Activated CD4-positive, CD25-positive, alpha-beta regulatory T cell treated with anti-CD3 and anti-CD28 coated beads, Interleukin-2, amount 50 U/mL, for 24 hours (primary cell): ENCODE results near the gene AKAP8.
"Not testable (repeated sequence)": the region's sequence is repeated elsewhere in the genome, so short reads cannot be mapped to it uniquely, and the experiment has no call there.

ENCODE experiments used
- ATAC-seq, 2 donors: fragments of 150-1000 bp; cut with Tn5 transposase; one replicate each; pipeline ENCODE4 v1.10.0; 2021; ENCODE audit warnings: mild to moderate bottlenecking in 1 of 2, moderate library complexity in 1 of 2

AKAP8 gene

DNA sequence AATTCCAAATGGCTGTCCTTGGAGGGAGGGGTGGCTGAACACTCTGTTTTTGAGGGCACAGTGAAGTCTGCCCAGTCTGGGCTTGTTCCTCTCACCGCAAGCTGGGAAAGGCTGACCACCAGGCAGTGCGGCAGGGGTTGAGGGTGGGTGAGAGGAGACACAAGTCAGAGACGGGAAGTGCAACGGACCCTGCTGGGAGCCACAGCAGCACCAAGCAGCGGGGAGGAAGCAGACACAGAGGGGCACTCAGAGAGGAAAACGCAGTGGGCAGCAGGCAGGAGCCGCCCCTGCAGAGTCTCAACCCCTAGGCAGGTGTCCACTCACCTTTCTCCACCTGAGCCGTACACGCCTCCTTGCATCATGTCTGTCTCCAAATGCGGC lies 23.6 kb upstream of the AKAP8 start:
- ATAC-seq = no peak

DNA sequence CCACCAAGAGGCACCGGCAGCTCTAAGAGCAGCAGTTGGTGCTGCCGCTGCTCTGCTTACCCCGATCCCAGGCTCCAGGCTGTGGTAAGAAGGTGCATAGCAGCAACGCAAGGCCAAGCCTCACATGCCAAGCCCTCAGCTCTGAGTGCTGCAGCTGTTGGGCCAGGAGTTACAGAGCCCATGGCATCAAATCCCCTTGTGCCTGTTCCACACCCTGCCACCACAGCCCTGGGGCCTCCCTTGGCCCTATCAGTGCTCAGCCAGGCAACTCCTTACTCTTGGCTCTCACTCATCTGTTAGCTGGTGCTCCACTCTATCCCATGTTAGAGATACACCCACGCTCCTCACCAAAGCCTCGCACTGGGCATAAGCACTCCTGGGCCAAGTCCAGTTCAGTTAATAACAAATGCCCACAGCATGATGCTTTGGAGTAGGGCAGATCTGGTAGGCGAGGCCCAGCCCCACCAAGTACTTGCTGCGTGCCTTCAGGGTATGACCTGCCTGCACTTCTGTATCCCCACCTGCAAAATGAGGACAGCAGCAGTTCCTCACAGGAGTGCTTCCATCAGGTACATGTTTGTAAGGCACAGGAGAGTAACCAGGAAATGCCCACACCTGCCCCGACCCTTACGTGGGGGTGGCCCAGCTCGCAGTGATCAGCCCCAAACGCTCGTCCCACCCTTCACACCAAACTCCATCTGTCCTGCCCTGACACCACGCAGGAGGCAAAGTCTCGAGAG lies 23.0 kb upstream of the AKAP8 start:
- ATAC-seq = no peak

DNA sequence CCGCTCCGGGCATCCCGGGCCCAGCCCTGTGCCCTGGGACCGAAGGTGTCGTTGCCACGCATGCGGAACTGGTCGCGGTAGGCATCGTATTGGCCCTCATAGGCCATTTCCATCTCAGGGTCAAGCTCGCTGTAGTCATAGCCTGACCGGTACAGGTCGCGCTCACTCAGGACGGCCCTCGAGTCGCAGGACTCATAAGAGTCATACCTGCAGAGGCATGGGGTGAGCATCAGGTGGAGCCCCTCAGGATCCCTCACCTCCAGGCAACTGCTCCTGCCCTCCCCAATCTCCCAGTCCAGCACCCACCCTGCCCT lies 21.8 kb upstream of the AKAP8 start:
- ATAC-seq = no peak

DNA sequence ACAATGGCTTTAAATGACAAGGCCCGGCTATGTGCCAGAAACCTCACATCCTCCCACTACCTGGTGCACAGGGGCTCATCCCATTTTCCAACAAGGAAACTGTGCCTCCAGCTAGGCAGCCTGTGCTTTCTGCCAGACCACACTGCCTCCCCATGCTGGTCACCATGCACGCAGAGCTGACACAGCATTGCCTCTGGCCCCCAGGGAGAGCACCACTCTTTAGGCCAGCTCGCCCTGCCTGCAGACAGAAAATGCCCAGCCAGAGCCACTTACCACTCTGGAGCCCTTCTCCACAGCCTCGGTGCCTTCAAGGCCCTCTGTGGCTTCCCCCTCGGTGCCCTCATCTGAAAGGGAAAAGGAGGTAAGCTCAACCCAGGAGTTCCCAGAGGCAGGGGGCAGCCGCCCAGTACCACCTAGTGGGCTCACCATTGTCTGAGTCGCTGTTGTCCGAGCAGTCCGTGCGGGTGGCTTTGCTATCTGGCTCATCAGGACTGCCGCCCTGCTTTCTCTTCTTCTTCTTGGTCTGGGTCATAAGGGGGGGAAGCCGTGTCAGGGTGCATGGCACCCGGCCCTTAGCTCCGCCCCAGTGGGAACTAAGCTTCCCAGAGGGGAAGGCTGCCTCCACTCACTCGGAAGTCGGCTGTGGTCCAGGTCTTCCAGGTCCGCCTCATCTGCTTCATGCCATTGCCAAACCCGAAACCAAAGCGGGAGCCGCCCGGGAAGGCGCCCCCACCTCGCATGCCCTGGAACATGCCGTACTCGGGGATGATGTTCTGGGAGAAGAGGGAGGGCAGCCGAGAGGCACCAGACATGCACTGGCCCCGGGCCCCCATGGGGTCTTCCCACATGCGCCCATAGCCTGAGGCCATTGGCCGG lies 21.2 kb upstream of the AKAP8 start:
- ATAC-seq = no peak

DNA sequence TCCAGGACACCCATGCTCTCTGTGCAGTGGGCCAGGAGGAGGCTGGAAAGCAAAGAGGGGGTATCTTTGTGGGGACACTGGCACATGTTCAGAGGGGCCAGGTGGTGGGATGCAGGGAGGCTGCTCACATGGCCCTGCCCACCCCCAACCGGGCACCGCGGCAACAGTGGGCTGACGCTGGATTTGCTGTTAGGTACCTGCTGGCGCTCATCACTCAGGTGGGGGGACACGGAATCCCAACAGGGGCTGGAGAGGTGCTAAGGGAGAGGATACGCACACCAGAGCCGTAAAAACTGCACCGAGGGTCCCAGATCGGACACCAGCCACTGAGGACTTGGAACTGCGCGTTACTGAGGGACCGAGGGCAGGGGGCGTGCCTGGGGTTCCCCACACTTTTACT lies 20.0 kb upstream of the AKAP8 start:
- ATAC-seq = no peak

DNA sequence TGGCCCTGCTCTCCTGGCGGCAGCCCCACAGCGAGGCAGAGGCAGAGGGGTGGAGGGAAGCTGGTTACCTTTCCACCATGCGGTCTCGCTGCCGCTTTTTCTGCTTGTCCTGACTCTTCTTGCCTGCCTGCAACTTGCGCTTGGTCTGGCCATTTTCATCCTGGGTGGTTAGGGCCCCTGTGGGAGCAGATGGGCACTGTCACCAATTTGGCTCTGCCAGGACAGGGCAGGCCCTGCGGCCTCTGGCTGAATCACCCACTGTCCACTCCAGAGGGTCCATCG lies 19.6 kb upstream of the AKAP8 start:
- ATAC-seq = no peak

DNA sequence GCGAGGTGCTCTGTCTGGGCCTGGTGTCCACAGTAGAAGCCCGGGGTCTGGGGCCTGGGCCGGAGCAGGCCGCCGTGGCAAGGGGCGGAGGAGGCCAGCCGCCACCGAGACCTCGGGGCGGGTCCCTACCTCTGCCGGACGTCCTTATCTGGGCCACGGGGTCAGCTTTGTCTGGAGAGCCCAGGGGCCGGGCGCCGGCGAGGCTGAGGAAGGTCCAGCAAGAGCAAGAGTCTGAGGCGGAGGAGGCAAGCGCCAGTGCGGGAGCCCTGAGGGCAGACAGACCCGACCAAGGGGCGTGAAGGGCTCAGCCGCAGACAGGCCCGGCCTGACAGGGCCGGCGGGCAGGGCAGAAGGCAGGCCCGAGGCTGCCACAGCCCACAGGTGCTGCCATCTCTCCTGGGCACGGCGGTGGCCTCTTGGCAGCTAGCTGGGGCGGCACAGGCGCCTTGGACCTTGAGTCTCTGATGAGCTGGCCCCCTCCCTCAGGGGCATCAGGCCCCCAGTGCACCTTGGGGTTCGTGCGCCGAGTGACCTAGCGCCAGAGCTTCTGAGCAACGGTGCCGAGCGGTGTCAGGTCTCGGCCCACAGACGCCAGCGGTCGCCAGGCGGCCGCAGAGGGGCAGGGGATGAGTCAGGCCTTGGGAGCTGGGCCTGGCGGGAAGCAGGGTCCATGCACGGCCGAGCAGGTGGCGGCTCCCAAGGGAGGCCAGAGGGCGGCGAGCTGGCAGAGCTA lies 19.1 kb upstream of the AKAP8 start:
- no peak for ATAC-seq

DNA sequence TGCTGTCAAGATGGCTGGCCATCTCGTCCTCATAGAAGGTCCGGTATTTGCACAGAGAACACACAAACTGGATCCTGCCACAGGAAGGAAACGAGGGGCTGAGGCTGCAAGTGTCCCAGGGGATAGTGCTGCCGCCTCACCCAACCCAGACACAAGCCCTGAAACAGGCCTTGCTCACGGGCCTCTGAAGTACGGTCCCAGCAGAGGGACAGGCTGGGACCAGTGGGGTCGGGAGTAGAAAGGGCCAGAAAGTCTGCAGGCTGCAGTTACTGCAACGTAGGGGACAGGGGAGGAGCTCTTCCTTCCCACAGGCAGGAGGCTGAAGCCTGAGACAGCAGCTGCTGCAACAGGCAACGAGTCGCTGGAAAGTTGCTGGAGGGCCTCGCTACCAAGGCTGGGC lies 18.2 kb upstream of the AKAP8 start:
- ATAC-seq = no peak

DNA sequence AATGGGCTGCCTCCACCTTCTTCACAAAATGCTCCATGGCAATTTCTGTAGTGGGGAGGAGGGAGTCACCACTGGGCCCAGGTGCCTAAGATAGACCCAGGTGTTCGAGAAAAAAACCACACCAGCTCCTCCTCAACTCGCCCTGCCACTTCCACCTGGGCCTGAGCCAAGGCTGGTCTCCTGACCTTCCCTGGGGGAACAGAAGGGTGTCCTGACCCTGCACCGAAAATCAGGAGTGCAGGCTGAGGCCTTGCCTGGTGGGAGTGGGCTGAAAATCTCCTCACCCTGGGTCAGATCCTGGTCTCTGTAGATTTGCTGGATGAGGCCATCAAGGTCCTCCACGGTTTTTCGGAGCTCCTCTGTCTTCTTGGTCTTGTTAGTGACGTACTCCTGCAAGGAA lies 17.6 kb upstream of the AKAP8 start:
- no peak for ATAC-seq

DNA sequence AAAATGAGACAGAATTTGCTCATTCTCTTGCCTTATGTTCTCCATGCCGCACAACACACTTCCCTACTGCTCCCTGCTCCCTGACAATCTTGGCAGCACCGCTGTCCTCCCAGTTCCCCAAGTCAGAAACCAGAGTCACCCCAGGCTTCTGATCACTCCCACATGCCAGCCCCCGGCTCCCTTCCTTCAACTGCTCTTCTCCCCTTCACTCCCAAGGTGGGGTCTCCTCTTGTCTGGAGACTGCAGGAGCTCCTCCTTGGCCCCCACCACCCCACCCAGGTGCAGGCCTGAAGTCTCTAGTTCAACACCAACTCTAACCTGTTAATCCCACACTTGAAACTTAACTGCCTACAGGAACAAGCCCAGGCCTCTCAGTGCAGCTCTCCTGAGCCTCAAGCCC lies 16.8 kb upstream of the AKAP8 start:
- ATAC-seq = no peak

DNA sequence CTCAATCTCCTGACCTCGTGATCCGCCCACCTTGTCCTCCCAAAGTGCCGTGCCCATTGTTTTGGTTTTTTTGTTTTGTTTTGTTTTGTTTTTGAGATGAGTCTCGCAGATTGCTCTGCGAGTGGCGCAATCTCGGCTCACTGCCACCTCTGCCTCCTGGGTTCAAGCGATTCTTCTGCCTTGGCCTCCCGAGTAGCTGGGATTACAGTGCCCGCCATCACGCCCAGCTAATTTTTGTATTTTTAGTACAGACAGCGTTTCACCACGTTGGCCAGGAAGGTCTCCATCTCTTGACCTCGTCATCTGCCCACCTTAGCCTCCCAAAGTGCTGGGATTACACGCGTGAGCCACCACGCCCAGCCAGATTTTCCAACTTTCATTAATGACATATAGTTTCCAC lies 15.7 kb upstream of the AKAP8 start:
- ATAC-seq = not testable (repeated sequence)

DNA sequence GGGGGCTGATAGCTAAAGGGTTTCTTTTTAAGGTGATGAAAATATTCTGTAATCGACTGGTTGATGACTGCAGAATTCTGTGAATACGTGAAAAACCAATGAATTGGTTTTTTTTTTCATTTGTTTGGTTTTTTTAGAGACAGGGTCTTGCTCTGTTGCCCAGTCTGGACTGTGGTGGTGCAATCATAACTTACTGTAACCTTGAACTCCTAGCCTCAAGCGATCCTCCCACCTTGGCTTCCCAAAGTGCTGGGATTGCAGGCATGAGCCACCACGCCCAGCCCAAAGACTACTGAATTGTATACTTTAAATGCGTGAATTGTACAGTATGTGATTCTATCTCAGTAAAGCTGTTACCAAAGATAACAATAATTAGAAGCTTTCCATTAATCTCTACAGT lies 14.8 kb upstream of the AKAP8 start:
- no peak for ATAC-seq

DNA sequence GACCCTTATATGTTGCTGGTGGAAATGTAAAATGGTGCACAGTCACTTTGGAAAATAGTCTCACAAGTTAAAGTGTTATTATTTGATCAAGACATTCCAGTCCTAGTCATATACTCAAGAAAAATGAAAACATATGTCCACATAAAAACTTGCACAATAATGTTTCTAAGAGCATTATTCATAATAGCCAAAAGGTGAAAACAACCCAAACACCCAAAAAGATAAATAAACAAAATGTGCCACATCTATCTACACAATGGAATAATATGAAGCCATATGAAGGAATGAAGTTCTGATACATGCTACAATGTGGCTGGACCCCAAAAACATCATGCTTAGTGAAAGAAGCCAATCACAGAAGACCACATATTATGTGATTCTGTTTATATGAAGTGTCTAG lies 14.4 kb upstream of the AKAP8 start:
- no peak for ATAC-seq

DNA sequence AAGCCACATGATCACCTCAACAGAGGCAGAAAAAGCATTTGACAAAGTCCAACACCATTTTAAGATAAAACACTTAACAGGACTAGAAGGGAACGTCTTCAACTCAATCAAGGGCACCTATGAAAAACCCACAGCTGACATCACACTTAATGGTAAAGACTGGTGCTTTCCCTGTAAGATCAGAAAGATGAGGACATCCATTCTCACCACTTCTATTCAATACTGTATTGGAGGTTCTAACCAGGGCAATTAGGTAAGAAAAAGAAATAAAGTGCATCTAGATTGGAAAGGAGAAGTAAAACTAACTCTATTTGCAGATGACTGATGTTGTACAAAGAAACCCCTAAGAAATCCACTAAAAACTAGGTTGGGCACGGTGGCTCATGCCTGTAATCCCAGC lies 11.2 kb upstream of the AKAP8 start:
- peak in 1 of 2 donors; percentile 33 for ATAC-seq

DNA sequence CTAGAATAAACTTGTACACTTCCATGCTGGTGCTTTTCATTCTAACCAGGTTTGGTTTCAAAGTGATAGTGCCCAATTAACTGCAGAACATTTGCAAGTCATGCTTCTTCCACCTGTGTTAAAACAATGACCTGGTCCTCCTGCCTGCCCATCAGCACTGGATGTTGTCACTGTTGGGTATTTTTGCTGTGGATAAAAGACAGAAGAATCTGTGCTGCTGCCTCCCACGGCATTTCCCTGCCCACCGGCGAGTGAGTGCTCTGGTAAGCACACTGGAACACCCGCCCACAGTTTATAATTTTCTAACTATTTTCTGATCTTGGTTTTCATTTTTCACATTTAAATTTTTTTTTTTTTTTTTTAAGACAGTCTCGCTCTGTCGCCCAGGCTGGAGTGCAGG lies 2.3 kb upstream of the AKAP8 start:
- ATAC-seq = no peak

DNA sequence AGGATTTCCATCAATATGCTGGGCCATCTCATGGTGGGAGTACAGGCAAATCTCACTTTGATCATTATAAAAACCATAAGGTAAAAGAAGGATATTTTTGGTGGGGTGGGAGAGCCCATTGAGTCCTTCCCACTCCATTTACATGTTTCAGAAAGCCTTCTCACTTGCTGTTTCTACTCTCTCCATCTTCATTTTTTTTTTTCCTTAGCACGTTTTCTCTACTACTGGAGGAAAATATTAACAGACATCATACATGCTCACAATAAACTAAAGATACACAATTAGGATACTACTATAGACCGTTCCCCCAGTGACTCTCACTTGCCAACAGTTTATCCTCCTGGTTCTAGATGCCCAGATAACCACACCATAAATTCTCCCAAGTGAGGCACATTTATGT lies 1.8 kb upstream of the AKAP8 start:
- ATAC-seq = no peak

DNA sequence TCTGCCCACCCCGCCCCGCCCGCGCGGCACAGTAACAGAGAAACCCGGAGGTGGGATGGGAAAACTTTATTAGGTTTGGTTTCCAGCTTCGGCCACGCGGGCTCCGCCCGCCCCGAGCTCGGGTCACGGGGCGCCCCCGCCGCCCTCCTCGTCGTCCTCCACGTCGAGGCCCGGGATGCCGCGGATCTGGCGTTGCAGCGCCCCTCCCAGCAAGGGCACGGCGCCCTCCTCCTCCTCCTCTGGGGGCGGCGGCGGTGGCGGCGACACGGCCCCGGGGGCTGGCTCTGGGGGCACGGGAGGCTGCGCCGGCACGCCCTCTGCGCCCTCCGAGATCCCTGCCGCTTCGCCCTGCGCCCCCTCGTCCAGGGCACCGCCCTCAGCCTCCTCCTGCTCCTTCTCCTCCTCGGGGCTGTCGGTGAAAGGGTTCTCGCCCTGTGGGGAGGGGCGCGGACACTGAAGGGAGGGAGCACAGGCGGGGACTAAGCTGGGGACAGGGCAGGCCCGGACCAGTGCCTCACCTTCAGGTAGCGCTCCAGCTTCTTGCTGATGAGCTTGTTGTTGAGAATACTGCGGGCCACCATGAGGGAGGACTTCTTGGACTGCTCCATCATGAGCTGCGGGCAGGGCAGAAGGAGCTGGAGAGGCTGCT lies 536 bp upstream of the AKAP8 start:
- ATAC-seq = peak; percentile 2 to 19

DNA sequence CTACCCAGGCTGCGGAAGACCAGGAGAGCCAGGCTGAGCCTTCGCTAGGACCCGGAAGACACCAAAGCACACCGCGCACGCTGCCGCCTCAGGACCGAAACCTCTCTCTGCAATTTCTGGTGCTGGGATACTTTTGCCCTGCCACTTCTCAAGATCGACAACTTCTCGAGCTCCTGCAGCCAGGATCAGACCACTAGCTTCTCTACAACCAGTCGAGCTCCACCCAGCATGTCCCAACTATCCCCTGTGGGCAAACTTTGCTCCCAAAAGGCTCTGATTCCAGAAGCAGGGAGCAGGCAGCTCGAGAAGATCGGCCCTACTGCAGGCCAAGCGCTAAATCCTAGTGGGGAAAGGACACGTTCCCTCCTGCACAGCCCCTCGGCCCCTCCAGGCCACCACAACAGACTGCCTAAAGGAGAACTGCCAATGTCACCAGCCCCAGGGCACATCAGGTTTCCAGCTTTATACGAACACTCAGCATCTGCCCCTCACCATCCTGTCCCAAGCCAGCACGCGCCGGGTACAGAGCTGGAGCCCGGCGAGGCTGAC lies 979 bp downstream of the AKAP8 start:
- no peak for ATAC-seq

DNA sequence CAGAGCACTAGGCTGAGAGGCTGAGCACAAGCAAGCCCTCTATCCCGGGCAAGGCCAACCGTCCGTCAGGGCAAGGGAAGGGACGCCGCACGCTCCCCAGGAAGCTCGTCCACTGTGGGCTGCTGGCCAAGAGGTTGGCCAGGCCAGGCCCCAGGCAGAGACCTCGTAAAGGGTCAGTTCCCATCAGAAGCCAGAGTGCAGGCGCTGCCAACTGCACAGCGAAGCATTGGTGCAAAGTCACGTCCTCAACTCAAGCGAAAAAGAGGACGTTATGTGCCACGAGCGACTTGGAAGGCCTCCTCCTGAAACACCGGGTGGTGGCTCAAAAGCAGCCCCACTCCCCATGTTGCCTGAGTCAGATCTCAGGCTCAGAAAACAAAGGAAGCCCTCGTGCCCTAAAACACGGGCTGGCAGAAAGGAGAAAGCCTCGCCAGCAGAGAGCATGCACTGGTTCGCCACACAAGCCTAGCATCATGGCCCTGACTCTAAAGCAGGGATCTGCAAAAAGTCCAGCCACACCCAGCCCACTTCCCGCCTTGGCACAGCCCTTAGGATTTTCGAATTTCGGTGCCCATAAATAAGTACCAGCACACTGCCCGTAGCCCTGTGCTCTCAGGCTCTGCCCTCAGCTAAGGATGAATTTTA lies 4.7 kb downstream of the AKAP8 start:
- ATAC-seq = no peak

DNA sequence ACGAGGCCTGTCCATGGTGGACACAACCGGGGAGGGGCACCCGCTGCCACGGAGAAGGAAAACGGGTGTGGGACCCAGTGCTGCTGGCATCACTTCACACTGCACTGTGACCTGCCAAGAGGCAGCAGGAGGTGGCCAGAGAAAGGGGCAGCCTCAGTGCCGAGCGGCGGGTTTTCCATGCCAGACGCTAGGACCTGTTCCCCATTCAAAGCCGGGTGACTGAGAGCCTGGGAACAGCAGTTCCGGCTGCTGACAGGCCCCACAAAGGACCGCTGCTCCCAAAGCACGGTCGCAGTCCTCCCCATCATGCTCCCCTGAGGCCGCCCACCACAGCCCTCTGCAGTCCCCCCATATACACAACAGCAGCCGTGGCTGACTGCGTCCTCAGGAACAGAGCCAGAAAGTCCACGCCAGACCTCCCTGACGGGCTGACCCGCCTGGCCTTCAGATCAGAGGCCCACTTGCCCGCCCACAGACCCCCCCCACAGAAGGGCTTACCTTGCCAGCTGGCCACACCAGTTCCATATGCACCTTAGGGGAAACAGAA lies 5.4 kb downstream of the AKAP8 start:
- no peak for ATAC-seq

DNA sequence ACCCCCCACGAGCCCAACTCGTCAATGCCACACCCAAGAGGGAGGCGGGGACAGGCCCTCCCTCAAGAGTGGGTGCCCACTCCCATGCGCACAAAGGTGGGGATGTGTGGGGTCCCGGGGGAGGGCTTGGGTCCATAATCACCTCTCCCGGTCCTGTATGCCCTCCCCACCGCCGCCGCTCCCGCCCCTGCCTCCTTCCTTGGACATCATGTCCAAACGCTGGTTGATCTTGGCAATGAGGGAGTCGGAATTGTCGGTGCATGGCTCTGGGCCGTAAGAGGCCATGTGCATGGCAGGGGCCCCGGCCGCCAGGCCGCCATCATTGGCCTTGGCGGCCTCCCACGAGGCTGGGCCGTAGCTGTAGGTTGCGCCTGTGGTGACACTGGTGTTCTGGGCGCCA lies 5.9 kb downstream of the AKAP8 start:
- no peak for ATAC-seq

DNA sequence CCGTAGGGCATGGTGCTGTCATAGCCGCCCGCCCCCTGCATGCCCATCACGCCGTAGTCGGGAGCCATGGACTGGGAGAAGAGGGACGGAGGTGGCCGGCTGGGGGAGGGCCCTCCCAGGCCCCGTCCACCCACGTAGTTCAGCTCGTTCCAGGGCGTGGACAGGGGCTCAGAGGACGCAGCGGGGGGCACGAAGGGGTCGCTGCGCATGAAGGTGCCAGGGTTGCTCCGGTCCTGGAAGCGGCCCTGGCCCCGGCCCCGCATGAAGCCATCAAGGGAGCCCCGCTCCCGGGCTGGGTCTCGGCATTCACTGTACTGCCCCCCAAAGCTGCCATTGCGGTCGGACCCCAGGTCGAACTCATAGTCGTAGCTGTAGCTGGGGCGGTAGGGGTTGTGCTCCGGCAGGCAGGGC lies 6.7 kb downstream of the AKAP8 start:
- ATAC-seq = no peak

DNA sequence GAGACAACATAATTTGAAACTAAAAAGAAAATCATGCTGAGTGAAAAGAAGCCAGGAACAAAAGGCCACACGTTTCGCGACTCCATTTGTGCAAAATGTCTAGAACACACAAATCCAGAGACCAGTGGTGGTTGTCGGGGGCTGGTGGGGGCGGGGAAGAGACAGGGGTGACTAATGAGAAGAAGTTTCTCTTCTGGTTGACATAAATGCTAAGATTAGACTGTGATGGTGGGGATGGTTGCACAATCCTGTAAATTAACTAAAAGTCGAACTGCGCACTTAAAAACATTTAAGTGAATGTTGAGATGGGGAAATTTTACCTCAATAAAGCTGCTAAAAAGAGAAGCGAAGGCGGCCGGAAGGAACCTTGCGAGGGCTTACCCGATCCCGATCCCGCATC lies 7.1 kb downstream of the AKAP8 start:
- no peak for ATAC-seq
